Measurements from ENCODE around the gene MRFAP1. TPM values are rescaled to one million over a fixed set of nuclear protein-coding genes. Genes with fewer than 3 reads are reported as not detected.
"Not testable (repeated sequence)": the region's sequence is repeated elsewhere in the genome, so short reads cannot be mapped to it uniquely, and the experiment has no call there.

The MRFAP1 gene
- total RNA-seq, 1 donor from 2014 or later, result 90.0 TPM

DNA sequence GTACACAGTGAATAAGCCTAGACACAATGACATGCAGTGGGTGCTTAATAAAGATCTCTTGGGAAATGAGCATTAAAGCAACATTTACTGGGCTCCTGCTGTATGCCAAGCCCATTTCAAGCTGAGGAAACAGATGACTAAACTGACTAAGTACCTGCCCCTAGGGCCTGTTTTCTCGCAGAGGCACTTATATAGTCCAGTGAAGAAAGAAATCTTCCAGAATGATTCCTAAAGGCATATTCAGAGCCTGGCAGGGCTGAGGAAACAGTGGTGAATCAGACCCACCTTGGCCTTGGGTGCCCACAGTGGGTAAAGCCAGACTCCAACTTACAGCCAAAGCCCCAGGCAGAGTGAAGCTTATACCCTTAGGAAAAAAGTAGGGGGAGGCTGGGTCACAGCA lies 31.2 kb downstream of the MRFAP1 start:
- DNase-seq, result no peak

GRCh38 chr4:6672131-6672530 lies 31.6 kb downstream of the MRFAP1 start:
- DNase-seq, result no peak

- not testable (repeated sequence) for DNase-seq
Measured at GRCh38 chr4:6672541-6673190, 32.2 kb downstream of the MRFAP1 start.

DNA sequence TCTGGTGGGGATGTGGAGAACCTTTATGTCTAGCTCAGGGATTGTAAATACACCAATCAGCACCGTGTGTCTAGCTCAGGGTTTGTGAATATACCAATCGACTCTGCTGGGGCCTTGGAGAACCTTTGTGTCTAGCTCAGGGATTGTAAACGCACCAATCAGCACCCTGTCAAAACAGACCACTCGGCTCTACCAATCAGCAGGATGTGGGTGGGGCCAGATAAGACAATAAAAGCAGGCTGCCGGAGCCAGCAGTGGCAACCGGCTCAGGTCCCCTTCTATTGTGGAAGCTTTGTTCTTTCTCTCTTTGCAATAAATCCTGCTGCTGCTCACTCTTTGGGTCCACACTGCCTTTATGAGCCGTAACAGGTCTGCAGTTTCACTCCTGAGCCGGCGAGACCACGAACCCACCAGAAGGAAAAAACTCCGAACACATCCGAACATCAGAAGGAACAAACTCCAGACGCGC lies 32.7 kb downstream of the MRFAP1 start:
- DNase-seq, result not testable (repeated sequence)

DNA sequence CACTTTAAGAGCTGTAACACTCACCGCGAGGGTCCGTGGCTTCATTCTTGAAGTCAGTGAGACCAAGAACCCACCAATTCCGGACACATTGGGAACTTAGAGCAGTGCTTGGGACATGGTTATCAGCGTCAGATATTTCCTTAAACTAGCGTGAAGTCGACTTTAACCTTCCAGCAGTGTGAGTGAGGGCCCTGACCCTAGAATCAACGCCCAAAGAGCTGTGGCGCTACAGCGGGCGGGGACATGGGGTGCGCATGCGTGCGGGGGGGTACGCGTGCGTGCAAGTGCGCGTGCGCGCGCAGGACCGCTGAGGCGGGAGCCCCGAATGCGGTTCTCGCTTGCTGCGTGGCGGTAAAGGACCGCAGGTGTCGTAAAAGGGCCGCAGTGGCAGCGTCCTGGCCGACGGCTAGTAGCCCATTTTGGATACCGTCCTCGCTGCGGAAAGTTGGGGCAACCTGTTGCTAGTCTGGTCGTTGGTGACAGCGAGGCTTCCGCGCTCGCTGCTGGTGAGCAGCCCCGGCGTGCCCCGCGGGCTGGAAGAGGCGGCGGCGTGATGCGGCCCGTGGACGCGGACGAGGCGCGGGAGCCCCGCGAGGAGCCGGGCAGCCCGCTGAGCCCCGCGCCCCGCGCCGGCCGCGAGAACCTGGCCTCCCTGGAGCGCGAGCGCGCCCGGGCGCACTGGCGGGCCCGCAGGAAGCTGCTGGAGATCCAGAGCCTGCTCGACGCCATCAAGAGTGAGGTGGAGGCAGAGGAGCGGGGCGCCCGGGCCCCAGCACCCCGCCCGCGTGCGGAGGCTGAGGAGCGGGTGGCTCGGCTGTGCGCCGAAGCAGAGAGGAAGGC lies 33.4 kb downstream of the MRFAP1 start:
- DNase-seq, result peak; percentile 87

- DNase-seq, result no peak
Measured at GRCh38 chr4:6674500-6675149, 34.1 kb downstream of the MRFAP1 start.

GRCh38 chr4:6676722-6677558 lies 36.5 kb downstream of the MRFAP1 start:
- DNase-seq, result no peak

DNA sequence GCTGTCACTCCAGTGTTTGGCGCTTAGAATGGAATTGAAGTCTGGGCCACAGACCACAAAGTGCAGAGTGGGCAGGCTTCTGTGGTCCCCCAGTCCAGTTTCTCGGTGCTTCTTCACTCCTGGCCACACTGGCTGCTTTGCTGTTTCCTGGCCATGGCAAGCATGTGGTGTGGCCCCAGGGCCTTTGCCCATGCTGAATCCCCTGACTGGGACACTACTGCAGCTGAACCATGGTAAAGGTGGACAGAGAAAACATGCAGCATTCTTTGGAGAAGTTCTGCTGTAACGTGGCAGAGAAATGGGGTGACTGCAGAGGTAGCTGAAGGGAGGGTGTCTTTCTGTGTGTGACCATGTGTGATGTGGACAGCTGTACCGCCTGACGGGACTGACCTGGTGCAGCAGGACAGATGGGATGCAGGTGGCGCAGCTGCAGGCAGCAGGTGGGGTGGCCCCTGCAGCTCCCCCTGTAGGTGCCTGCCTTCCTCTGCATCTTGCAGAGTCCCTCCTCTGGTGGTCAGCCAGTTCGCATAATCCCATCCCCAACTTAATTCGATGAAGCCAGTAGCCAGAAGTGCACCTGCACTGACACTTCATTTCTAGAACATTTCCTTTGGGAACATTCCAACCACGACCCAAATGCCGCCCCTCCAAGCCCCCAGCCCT lies 40.0 kb downstream of the MRFAP1 start:
- no peak for DNase-seq

GRCh38 chr4:6681191-6681590 lies 40.7 kb downstream of the MRFAP1 start:
- no peak for DNase-seq

- no peak for DNase-seq
Measured at GRCh38 chr4:6682862-6683590, 42.5 kb downstream of the MRFAP1 start.

- DNase-seq, result no peak
Measured at GRCh38 chr4:6684656-6685055, 44.2 kb downstream of the MRFAP1 start.

- no peak for DNase-seq
Measured at GRCh38 chr4:6686104-6686787, 45.8 kb downstream of the MRFAP1 start.

DNA sequence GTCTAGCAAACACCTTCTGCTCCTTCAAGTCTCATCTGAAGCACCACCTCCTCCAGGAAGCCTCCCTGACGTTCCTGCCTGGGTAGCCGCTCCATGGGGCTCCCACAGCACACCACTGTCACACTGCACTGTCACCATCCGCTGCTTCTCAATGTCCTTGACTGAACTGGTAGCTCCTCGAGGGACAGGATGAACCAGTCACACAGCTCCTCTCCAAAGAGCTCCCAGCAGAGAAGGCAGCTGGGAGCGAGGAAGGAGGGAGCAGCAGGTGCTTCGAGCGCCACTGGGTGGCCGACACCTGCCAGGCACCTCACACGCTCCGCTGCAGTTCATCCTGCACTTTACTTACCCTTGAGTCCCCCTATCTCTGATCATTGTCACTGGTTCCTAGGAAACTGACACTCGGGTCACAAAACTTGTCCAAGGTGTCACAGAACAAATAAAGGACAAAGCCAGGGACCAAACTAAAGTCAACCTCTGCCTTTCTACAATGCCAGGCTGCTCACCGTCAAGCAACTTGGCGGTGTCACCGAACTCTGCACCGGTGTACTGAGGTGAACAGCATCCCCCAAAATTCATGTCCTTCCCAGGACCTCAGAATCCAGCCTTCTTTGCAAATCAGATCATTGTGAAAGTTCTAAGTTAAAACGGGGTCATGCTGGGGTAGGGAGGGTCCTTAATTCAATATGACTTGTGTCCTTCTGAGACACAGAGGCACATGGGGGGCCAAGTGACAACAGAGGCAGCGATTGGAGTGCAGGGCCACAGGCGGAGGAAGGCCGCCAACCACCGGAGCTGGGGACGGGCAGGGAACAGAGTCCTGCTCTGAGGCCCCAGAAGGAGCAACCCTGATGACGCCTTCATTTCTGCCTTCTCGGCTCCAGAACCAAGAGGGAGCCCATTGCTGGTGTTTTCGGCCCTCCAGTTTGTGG lies 47.7 kb downstream of the MRFAP1 start:
- no peak for DNase-seq

- DNase-seq, result peak; percentile 48
Measured at GRCh38 chr4:6688879-6689505, 48.5 kb downstream of the MRFAP1 start.

- DNase-seq, result no peak
Measured at GRCh38 chr4:6689506-6689960, 49.0 kb downstream of the MRFAP1 start.

Data from occipital lobe (tissue), 2 donors.